HG03159 (cell line): ENCODE results near the gene OR2AE1.

Experiments
- ATAC-seq: cut with Tn5 transposase; IDR thresholded peaks from one replicate; pipeline ENCODE4 v1.9.1; 2021; ENCODE audit warnings: mild to moderate bottlenecking, moderate library complexity; ENCODE audit not compliant: unreplicated experiment

OR2AE1 gene

DNA sequence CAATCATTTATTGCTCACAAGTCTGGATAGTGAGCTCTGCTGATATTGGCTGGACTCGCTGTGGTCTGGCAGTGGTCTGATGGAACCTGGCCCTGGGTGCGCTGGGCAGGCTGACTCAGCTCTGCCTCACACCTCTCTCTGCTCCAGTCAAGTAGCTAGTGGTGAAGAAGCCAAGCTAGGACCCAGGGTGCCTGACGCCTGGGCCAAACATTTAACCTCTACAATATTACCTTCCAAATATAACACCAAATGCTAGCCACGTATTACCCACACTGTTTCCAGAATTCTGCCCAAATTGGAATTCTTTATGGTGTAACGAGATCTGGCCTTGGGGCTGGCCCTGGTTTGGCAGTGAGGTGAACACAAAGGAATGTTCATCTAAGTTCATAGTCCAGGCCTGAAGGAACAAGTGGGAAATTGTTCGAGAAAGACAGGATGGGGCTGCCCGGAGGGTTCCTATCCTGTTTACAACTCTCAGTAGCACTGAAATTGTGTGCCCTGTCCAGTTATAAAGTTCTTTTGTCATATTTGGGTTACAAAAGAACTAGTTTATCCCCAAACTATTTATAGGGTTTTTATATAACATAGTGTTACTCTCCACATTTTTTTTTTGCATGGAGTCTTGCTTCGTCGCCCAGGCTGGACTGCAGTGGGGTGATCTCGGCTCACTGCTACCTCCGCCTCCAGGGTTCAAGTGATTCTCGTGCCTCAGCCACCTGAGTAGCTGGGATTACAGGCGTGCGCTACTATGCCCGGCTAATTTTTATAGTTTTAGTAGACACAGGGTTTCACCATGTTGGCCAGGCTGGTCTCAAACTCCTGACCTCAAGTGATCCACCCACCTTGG, 16.3 kb downstream of the OR2AE1 start:
- ATAC-seq = no peak

DNA sequence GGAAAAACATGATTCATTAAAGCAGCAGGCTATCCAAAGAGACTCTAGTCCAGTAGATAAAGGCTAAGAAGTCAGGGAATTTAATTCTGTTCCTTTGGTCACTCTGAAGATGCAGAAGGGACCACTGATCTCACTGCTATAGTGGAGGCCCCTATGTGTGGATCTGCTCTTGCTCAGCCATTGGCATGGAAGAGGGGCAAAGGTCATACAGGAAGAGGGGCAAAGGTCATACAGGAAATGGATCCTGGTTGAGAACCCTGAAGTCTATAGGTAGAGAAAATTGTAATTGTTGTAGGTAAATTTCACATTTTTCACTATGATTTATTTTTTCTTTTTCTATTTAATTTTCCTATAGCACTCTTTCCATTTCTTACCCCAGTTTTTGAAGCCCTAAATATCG, 21.6 kb downstream of the OR2AE1 start:
- no peak for ATAC-seq

DNA sequence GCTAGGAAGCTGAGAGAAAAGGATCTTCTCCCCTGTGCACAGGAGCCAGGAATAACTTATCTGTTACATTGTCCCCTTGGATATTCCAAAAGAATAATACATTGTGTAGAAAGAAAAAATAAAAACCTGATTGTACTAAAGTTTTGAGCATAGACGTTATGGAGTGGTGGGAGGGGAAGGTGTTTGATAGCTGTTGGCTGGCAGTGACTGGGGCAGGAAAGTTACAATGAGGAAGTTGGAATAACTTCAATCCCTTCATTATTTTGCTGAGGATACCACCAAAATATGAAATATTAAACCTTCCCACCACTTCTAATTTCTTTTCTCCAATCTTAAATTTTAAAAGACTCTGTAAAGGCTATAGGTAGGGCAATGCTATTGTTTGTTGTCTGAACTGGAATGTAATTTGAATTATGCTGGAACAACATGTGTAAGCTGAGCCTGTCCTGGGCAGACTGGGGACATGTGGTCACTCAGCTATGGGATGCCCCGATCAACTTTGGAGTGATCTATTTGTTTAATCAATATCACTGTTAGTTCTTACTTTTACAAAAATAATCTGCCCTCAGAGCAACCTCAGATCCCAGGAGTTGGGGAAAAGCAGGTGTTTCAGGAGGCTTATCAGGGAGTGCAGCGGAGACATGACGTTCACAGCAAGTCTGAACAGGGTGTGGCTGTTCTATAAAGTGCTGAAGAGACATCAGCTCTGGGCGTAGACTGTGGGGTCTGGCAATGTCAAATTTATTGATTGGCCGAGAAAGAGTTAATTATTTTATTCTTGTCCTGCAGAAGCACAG, 28.2 kb downstream of the OR2AE1 start:
- no peak for ATAC-seq

DNA sequence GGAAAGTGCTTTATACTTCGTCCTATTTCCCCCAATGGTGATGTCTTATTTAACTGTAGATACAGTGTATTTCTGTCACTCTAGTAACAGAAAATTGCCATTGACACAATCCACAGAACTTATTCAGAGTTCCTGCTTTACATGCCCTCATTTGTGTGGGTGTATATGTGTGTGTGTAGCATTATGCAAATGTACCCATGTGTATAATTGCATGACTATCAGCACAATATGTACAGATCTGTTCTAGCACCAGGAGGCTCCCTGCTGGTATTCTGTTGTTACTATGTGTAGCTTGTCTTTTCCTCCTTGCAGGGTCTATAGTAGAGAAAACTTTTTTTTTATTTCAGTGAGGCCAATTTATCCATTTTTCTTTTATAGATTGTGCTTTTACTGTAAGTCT, 32.5 kb downstream of the OR2AE1 start:
- no peak for ATAC-seq

DNA sequence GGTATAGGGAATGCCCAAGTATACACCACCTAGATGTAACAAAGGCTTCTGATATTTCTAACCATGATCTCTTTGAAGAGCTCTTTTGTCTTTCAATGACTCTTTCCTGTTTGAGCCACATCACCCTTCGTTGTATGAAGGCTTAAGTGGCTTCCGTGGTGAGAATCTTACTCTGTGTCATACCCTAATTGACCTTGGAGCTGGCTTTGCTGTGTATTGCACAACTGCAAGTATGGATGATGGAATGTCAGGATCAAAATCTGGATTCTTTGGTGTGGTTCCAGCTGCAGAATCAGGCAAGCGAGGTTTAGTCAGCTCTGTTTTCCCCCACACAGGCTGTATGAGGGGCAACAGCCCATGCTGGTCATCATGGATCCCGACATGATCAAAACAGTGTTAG, 33.0 kb downstream of the OR2AE1 start:
- ATAC-seq = no peak

DNA sequence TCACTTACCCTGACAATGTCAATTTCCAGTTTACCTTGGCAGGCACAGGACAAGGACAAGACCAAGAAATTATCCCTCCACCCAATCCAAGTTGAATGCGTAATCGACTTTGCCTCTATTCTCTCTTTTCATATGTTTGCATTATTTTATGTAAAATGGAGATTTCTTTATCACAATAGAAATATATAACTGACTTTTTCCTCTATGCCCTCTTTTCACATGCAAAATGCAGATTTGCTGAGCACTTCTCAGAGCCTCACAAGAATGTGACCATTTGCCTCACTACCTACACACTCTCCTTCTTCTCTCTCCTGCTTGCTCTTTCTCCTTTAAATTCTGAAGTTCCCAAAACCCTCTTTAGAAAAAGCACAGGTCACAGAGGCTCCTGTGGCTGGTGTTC, 33.9 kb downstream of the OR2AE1 start:
- ATAC-seq = no peak

DNA sequence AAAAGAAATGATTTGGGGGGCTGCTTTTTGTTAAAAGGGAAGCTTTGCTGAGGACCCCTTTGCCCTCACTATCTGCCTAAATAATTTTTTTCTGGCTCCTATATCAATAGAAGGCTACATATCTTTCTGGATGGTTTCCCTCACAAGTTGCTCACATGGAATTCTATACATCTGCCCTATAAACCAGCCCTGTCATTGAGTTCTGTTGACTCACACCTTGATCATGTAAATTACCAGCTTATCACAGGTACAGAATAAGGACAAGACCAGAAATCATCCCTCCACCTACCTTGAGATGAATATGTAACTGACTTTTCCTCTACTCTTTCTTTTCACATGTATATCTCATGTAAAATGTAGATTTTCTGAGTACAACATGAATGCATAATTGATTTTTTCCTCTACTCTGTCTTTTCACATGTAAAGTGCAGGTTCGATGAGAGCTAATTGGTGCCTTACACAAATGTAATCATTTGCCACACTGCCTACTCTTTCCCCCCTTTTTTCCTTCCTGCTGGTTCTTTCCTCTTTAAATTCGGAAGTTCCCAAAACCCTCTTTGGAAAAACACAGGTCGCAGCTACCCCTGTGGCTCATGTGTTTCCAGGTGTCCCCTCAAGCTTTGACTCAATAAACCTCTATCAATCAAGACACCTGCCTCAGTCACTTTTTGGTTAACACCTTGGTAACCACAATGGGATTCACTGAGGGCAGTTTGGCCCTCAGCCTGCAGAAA, 36.5 kb downstream of the OR2AE1 start:
- ATAC-seq = no peak

DNA sequence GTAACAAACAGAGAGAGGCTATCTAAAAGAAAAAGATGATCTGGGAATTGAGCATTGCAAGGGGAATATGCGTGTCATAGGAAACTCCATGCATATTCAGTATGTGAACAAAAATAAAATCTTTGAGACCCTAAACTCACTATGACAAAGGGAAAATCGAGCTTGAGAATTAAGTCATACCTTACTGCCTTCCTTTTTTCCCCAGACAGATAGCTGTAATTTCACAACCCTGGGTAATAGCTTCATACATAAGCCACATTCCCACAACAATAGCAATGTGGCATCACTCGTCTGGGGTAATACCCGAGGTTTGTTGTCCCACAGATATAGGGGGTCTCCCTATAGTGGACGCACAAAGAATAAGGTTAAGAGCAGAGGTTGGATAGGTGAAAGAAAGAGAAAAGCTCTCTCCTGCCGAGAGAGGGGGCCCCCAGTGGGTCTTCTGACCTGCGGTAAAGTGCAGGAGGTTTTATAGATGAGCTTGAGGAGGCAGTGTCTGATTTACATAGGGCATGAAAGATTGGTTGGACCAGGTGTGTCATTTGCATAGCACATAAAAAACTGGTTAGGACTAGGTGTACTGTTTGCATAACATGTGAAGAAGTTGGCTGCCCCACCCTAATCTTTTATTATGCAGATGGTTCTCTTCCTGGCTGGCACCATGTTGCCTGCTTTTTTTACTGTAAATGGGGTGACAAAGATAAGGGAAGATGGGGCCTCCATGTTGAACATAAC, 37.4 kb downstream of the OR2AE1 start:
- ATAC-seq = no peak

DNA sequence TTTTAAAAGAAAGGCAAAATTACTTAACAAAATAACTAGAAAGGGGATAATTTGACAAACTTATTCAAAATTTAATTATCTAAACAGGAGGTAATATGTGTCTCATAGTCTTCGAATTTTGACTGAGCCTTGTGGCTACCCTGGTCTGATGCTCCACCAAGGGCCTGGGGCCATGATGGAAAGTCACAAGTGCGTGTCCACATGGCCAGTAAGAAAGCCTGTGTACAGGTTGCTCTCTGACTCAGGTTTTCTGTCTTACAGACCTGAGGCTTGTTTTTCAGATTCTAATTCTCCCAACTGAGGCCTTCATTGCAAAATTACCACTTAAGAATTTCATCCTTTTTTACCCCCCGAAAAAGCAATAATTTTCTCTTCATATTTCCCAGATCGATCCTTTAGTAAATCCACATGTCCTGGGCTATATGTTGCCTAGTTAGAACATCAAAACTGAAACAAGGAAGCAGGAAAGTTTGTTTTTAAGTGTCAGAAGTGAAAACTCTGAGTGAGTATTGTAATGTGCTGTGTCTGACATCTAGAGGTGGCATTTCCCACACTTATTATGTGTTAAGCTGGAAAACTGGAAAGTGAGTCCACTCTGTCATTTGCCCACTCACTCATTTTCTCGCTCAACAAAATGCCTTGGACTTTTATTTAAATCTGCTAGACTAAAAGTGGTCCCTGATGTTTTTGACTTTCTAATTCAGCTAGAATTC, 39.0 kb downstream of the OR2AE1 start:
- no peak for ATAC-seq

DNA sequence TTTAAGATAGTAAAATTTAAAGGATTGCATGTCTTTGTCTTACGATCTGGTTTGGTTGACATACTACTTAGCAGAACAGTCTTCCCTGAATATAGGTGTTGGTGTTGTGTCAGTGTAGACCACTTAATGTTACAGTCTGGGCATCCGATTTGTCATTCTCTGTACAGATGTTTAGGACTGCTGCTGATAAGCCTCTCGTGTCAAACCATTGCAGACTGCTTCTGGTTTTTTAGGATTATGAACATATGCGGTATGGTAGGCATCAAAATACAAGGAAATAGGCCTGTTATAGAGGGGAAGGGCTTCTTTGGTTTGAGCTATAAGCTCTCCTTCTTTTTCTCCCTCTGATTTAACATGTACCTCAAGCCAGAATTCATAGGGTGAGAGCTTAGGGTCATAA, 41.6 kb downstream of the OR2AE1 start:
- ATAC-seq = no peak

DNA sequence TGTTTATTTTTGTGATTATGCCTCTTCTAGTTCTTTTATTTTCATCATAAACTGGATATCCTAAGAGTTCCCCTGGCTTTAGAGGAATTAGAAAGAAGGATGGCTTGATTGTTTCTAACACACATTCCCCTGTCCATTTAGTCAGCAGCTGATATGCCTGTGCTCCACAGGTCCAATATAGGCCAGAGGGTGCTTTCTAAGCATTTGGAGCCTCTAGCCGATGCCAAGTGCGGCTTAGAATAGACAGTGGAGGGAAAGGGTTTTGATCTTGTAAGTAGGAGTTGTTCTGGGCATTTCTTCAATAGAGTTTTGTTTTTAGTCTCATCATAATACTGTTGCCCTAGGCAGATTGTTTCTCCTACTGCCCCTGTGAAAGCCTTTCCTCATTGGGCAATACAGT, 42.5 kb downstream of the OR2AE1 start:
- no peak for ATAC-seq

DNA sequence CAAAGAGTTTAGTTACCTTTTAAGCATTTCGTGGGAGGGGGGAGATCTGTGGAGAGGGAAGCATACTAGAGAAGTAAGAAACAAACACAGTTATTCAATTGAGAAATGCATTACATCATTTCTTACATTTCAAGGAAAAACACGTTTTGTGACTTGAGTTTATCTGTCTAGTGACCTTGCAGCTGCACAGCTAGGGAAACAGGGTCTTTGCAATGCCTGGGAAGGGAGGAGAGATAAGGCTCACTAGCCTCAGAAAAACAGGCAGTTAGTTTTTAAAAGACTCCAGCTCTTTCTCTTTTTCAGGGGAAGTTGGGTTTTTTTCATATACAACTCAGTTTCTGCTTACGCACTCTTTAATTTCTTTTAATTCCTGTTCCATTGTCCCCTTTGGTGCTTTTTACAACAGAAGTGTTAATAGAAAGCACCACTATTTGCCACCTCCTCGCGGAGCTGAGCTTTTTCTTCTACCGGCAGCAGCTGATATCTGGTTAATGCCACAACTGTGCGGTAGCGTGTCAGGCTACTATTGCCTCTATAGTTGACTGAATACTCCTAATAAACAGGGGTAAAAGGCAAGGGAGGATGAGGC, 43.5 kb downstream of the OR2AE1 start:
- no peak for ATAC-seq

DNA sequence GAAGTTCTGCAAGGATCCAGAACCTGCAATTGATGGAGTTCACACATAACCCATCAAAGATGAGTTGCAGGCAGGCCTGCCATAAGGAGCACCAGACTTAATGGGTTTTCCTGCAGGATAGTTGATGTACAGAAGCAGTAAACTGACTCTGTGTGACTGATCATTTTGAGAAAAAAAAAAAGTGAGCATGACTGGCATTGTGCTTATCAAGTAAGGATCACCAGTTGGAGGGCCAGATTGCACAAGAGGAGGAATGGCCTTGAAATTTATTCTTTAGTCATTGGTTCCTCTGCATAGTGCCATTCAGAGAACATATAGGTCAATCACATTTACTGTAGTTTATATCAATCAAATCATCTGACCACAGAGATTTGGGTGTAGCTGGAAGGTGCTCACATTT, 45.2 kb downstream of the OR2AE1 start:
- ATAC-seq = no peak

DNA sequence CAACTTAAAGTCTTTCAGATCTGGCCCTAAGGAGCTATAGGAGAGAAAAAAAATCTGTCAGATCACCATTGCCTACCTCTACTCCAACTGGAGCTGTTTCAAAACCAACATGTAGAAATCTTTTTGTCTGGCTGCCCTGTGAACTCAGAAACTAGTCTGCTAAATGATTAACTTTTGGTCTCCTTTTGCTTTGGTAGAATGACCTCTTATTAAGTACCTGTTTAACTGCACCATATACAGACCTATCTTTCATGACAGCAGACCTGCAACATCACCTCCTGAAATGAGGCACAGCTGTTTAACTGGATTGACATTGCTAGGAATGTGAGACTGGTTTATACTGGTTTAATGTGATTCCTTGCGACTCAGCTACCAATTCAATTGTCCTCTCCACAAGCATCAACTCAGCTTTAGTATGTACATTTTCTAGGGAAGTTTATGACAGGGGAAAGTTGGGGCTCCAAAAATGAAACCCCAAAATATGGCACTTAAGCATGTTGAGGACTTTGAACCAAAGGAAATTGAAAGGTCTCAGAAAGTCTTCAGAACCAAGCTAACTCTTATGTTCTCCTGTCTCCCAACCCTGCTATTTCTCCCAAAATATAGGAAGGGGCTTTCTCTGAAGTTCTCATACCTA, 47.2 kb downstream of the OR2AE1 start:
- ATAC-seq = no peak

DNA sequence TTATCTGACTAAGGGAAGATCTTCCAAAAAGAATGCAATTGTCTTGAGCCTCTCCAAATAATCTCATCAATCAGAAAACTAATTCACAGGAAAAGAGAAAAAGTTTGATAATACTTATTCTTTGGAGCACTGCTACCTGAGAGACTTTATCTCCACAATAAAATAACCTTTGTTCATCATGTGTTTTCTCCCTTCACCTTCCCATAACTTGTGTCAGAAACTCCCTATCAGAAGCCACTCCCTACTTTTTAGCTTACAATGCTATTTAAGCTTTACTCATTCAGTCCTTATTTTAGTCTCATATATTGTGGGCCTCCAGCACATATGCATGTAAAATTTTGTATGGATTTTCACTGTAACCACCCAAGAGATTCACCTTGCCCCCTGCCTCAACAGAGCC, 48.0 kb downstream of the OR2AE1 start:
- no peak for ATAC-seq

DNA sequence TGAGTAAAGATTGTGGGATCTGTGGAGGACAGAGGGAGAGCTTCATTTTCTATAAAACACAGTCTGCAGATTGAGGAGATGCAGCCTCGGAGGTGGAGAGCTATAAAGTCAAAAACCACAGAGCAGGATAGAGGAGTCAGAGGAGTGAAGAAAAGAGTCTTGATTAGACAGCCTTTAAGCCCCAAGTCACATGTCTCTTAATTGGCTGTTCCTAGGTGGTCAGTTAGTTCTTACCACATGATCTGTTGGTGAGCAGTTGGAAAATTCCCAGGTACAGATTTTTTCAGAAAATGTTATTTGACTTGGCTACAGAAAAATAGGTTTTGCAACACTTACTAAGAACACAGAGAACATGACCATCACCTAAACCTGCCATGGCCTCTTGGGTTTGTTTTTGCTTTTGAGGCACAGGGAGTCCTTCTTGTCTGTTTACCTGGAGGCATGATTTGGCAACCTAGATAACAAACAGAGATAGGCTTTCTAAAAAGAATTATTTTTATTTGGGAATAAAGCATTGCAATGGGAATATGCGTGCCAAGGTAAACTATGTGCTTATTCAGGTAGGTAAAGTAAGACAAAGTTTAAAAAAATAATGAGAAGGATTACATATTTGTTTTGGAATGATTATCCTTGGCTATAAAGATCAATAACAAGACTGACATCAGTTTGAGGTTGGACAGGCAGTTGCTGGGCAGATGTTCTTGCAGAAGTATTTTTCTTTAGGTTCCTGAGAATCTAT, 49.6 kb downstream of the OR2AE1 start:
- no peak for ATAC-seq
